Panc1 (cell line): ENCODE measurements around the gene BCL2L11. TPM values are rescaled to one million over a fixed set of nuclear protein-coding genes. Genes with fewer than 3 reads are reported as not detected.

Experiments
- ATAC-seq: fragments of 200-7000 bp; cut with Tn5 transposase; 2 replicates; pipeline ENCODE4 v1.9.1; 2020; ENCODE audit warnings: mild to moderate bottlenecking, moderate library complexity
- BruUV-seq: library from RNA; stranded (reverse); fragments of 400-500 nt; replicated peaks from 2 replicates; lab custom pipeline; 2021; lab: Mats Ljungman, UMichigan
- CTCF ChIA-PET: fragments of 300-600 bp; sonication (Branson Sonifier 250); formaldehyde crosslinking; loops from one replicate; lab custom pipeline; 2022; ENCODE audit warnings: antibody characterized with exemption; lab: Charles Lee
- POLR2A ChIA-PET: fragments of 300-600 bp; sonication (Branson Sonifier 250); formaldehyde crosslinking; loops from one replicate; lab custom pipeline; 2022; ENCODE audit warnings: antibody characterized with exemption; lab: Charles Lee
- DNase-seq: peaks from one replicate; pipeline ENCODE4 v3.0.0-alpha.2; 2010; ENCODE audit warnings: low read depth, low spot score
- H3K27ac ChIP-seq: 2 replicates; pipeline ENCODE4 v1.5.1; 2011; ENCODE audit warnings: mild to moderate bottlenecking, low read length, inconsistent platforms
- H3K27me3 ChIP-seq: fragments of 200-500 bp; sonication (Bioruptor generic); 2 replicates; pipeline ENCODE4 v1.6.0; 2014; ENCODE audit warnings: low read length, inconsistent platforms; ENCODE audit not compliant: control insufficient read depth, insufficient read depth
- H3K36me3 ChIP-seq: fragments of 200-500 bp; sonication (Bioruptor generic); 2 replicates; pipeline ENCODE4 v1.5.1; 2014; ENCODE audit warnings: inconsistent platforms, mild to moderate bottlenecking, low read length, moderate library complexity; ENCODE audit not compliant: control insufficient read depth, insufficient read depth
- H3K4me1 ChIP-seq: 2 replicates; pipeline ENCODE4 v1.5.1; 2011; ENCODE audit warnings: inconsistent platforms, mild to moderate bottlenecking, low read length, moderate library complexity; ENCODE audit not compliant: control insufficient read depth, insufficient read depth
- H3K4me3 ChIP-seq, 2 experiments: 2 replicates each; pipeline ENCODE4 v1.5.1; 2011 to 2012; ENCODE audit warnings: low read depth in 2 of 2, low read length in 2 of 2, mild to moderate bottlenecking in 2 of 2, inconsistent platforms in 1 of 2, moderate library complexity in 1 of 2
- H3K9me3 ChIP-seq: fragments of 200-500 bp; sonication (Bioruptor generic); 2 replicates; pipeline ENCODE4 v1.5.1; 2014; ENCODE audit warnings: low read depth, mild to moderate bottlenecking, inconsistent platforms, low read length, moderate library complexity; ENCODE audit not compliant: control insufficient read depth, insufficient read depth
- POLR2AphosphoS5 ChIP-seq: IDR thresholded peaks from 2 replicates; pipeline ENCODE4 v1.6.1; 2012; ENCODE audit warnings: mild to moderate bottlenecking, low read depth, low read length, moderate library complexity
- REST ChIP-seq, 2 experiments: IDR thresholded peaks; 2 replicates each; pipeline ENCODE4 v1.6.1; 2011 to 2012; ENCODE audit warnings: low read depth in 2 of 2, control low read depth in 1 of 2, low read length in 1 of 2, mild to moderate bottlenecking in 1 of 2, moderate library complexity in 1 of 2; ENCODE audit not compliant: insufficient read depth in 1 of 2
- SIN3A ChIP-seq: IDR thresholded peaks from 2 replicates; pipeline ENCODE4 v1.6.1; 2012; ENCODE audit warnings: low read depth, mild to moderate bottlenecking, low read length, moderate library complexity, borderline replicate concordance; ENCODE audit not compliant: insufficient read depth
- TCF7L2 ChIP-seq: IDR thresholded peaks from 2 replicates; pipeline ENCODE4 v1.6.1; 2011; ENCODE audit warnings: mild to moderate bottlenecking, low read depth, low read length, inconsistent platforms
- in situ Hi-C: cut with HindIII; loops from 2 replicates; pipeline ENCODE4 v1.10.0; 2016; ENCODE audit warnings: low sequenced_read_pairs, low pct_unique_long_range_greater_than_20kb
- intact Hi-C: fragments of 100-400 bp; cut with micrococcal nuclease; formaldehyde crosslinking; loops from one replicate; pipeline ENCODE4 v1.10.0; 2022; ENCODE audit not compliant: unreplicated experiment
- total RNA-seq: library from RNA; stranded (reverse); gene quantifications from one replicate; pipeline ENCODE4 v1.2.1, GENCODE V29; 2021; ENCODE audit not compliant: unreplicated experiment
- TF ChIP-seq, protein P1 (sequence below): fragments of 450-650 bp; IDR thresholded peaks from 2 replicates; pipeline ENCODE4 v1.5.1; 2017; ENCODE audit warnings: mild to moderate bottlenecking

Gene BCL2L11
- total RNA-seq, 1 experiment from 2014 or later: 43.8 TPM

DNA sequence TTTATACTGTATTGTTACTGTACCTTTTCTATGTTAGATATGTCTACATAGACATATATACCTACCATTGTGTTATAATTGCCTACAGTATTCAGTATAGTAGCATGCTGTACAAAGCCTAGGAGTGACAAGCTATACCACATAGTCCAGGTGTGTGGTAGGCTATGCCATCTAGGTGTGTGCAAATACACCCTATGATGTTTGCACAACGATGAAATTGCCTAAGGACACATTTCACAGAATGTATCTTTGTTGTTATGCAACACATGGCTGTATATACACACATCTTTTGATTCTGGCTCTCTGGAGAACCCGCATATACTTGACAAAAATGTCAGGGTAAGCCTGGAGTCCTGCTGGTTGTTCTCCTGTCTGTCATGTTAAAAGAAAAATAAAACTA is 85.1 kb downstream of the BCL2L11 start:
- H3K9me3 ChIP-seq: no peaks in the 10 kb centered on the region
- H3K4me3 ChIP-seq: no peak overlapping the region
- ChIA-PET POLR2A (no interaction called here), CTCF (interaction anchor here (0.6 kb wide), 1 partner anchor 20 kb away, joined by 8 read pairs; no protein-coding TSS in a partner anchor)
- in situ Hi-C loops (no loop called here), intact Hi-C loops (no loop called here)
- no peaks in the 10 kb centered on the region for H3K4me1 ChIP-seq
- DNase-seq (no peak), ATAC-seq (no peak)
- H3K27me3 ChIP-seq: no peaks in the 10 kb centered on the region
- no TSS peak for BruUV-seq
- TF ChIP-seq TCF7L2: no peak
- TF ChIP-seq, protein P1, sequence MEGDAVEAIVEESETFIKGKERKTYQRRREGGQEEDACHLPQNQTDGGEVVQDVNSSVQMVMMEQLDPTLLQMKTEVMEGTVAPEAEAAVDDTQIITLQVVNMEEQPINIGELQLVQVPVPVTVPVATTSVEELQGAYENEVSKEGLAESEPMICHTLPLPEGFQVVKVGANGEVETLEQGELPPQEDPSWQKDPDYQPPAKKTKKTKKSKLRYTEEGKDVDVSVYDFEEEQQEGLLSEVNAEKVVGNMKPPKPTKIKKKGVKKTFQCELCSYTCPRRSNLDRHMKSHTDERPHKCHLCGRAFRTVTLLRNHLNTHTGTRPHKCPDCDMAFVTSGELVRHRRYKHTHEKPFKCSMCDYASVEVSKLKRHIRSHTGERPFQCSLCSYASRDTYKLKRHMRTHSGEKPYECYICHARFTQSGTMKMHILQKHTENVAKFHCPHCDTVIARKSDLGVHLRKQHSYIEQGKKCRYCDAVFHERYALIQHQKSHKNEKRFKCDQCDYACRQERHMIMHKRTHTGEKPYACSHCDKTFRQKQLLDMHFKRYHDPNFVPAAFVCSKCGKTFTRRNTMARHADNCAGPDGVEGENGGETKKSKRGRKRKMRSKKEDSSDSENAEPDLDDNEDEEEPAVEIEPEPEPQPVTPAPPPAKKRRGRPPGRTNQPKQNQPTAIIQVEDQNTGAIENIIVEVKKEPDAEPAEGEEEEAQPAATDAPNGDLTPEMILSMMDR: no peak
- TF ChIP-seq POLR2AphosphoS5: no peak
- no peak for TF ChIP-seq SIN3A
- TF ChIP-seq REST (IDR thresholded peaks at IDR 0.05; ENCODE audit: insufficient read depth in 1 of 2, low read depth in 2 of 2, low read length in 1 of 2): no peak
- H3K27ac ChIP-seq: no peak overlapping the region
- no peaks in the 10 kb centered on the region for H3K36me3 ChIP-seq

GRCh38 chr2:111207851-111208250 is 87.1 kb downstream of the BCL2L11 start:
- Histone ChIP-seq H3K27ac (no peak overlapping the region), H3K4me1 (no peaks in the 10 kb centered on the region), H3K27me3 (no peaks in the 10 kb centered on the region), H3K4me3 (no peak overlapping the region), H3K36me3 (no peaks in the 10 kb centered on the region), H3K9me3 (peaks cover 7% of the 10 kb centered on the region; the same call in 1 of the 2 replicates)
- no peak for DNase-seq
- ChIA-PET CTCF (no interaction called here), POLR2A (no interaction called here)
- no TSS peak for BruUV-seq
- ATAC-seq: no peak
- TF ChIP-seq REST (IDR thresholded peaks at IDR 0.05; ENCODE audit: insufficient read depth in 1 of 2, low read depth in 2 of 2, low read length in 1 of 2) (no peak), TCF7L2 (no peak), POLR2AphosphoS5 (no peak), SIN3A (no peak)
- TF ChIP-seq, protein P1: no peak
- in situ Hi-C loops (no loop called here), intact Hi-C loops (no loop called here)
